ENCODE results near the gene CDYL2. TPM values are rescaled to one million over a fixed set of nuclear protein-coding genes. Genes with fewer than 3 reads are reported as not detected.
A peak's percentile ranks its signal among the peaks of the same experiment; 100 is the strongest.

Gene CDYL2
- 5.8 TPM for polyA plus RNA-seq (2012; ENCODE audit: missing spikeins)

GRCh38 chr16:80804526-80805383, at the start of gene CDYL2:
Gene CDYL2 (minus strand): TSS chr16:80804598. CDS start chr16:80804173, 425 bp downstream.
- DNase-seq (ENCODE audit: insufficient read length): peak; percentile 70
- FAIRE-seq: no peak
- TF ChIP-seq POLR2AphosphoS5 (IDR thresholded peaks at IDR 0.05; ENCODE audit: low read depth, low read length) (no peak), TAF1 (IDR thresholded peaks at IDR 0.05; ENCODE audit: borderline replicate concordance, low read depth, low read length) (no peak), POLR2A (IDR thresholded peaks at IDR 0.05; ENCODE audit: low read depth, low read length) (no peak; the same call in 1 of the 2 replicates)

DNA sequence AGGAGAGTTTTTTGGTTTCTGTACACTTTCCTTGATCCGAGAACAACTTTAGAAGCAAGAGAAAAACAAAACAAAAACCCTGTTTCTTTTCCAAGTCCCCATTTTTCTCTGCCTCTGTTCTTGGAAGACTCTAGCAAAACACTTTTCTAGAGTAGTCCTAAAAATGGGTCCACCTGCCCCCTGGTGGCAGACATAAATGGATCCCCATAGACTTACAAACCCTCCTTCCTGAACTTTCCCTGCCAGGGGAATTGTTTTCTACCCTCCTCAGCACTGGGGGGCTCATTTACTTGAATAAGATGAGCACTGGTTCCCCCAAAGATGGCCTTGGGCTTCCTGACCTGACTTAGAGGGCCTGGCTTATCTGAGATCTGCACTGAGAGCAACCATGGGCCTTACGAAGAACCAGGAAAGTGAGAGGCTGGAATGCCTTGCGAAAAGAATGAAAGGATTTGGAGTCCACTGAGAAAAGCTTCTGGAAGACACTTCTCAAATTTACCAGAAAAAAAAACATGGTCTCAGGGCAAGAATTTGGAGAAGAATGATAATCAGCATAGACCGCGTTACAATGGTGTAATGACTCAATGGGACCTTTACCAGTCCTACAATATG, 48.0 kb upstream of the CDYL2 start:
- FAIRE-seq: peak; percentile 48
- TF ChIP-seq POLR2AphosphoS5 (IDR thresholded peaks at IDR 0.05; ENCODE audit: low read depth, low read length) (no peak), POLR2A (IDR thresholded peaks at IDR 0.05; ENCODE audit: low read depth, low read length) (no peak), TAF1 (IDR thresholded peaks at IDR 0.05; ENCODE audit: borderline replicate concordance, low read depth, low read length) (no peak)

GRCh38 chr16:80851831-80852230, 47.4 kb upstream of the CDYL2 start:
- no peak for FAIRE-seq
- no peak for TF ChIP-seq POLR2A (IDR thresholded peaks at IDR 0.05; ENCODE audit: low read depth, low read length)
- no peak for TF ChIP-seq TAF1 (IDR thresholded peaks at IDR 0.05; ENCODE audit: borderline replicate concordance, low read depth, low read length)
- TF ChIP-seq POLR2AphosphoS5 (IDR thresholded peaks at IDR 0.05; ENCODE audit: low read depth, low read length): no peak
- DNase-seq (ENCODE audit: insufficient read length): no peak

More for the DNA sequence above, 48.0 kb upstream of the CDYL2 start:
- no peak for DNase-seq (ENCODE audit: insufficient read length)

DNA sequence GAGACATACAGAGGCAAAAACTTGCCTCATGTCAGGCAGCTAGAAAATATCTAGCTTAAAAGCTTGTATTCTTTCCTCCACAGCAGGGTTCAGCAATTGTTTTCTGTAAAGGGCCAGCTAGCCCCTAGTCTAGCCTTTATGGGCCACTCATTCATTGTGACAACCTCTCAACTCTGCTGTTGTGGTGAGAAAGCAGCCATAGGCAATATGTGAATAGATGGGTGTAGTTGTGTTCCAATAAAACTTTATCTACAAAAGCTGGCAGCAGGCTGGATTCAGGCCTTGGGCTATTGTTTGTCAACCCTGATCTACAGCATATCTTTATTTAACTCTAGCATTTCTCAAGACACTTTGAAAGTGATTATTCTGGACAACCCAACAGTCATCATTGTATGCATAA, 46.4 kb upstream of the CDYL2 start:
- no peak for DNase-seq (ENCODE audit: insufficient read length)
- TF ChIP-seq POLR2AphosphoS5 (IDR thresholded peaks at IDR 0.05; ENCODE audit: low read depth, low read length) (no peak), TAF1 (IDR thresholded peaks at IDR 0.05; ENCODE audit: borderline replicate concordance, low read depth, low read length) (no peak), POLR2A (IDR thresholded peaks at IDR 0.05; ENCODE audit: low read depth, low read length) (no peak)
- FAIRE-seq: no peak

- DNase-seq (ENCODE audit: insufficient read length): no peak
- peak; percentile 36 for FAIRE-seq
- no peak for TF ChIP-seq POLR2AphosphoS5 (IDR thresholded peaks at IDR 0.05; ENCODE audit: low read depth, low read length)
- no peak for TF ChIP-seq POLR2A (IDR thresholded peaks at IDR 0.05; ENCODE audit: low read depth, low read length)
- no peak for TF ChIP-seq TAF1 (IDR thresholded peaks at IDR 0.05; ENCODE audit: borderline replicate concordance, low read depth, low read length)
These were observed 44.5 kb upstream of the CDYL2 start for GRCh38 chr16:80848862-80849261.

GRCh38 chr16:80846680-80847079, 42.3 kb upstream of the CDYL2 start:
- FAIRE-seq: no peak
- no peak for DNase-seq (ENCODE audit: insufficient read length)
- TF ChIP-seq POLR2A (IDR thresholded peaks at IDR 0.05; ENCODE audit: low read depth, low read length) (no peak), TAF1 (IDR thresholded peaks at IDR 0.05; ENCODE audit: borderline replicate concordance, low read depth, low read length) (no peak), POLR2AphosphoS5 (IDR thresholded peaks at IDR 0.05; ENCODE audit: low read depth, low read length) (no peak)

GRCh38 chr16:80846275-80846674, 41.9 kb upstream of the CDYL2 start:
- FAIRE-seq (no peak), DNase-seq (ENCODE audit: insufficient read length) (no peak)
- TF ChIP-seq TAF1 (IDR thresholded peaks at IDR 0.05; ENCODE audit: borderline replicate concordance, low read depth, low read length) (no peak), POLR2A (IDR thresholded peaks at IDR 0.05; ENCODE audit: low read depth, low read length) (no peak)

DNA sequence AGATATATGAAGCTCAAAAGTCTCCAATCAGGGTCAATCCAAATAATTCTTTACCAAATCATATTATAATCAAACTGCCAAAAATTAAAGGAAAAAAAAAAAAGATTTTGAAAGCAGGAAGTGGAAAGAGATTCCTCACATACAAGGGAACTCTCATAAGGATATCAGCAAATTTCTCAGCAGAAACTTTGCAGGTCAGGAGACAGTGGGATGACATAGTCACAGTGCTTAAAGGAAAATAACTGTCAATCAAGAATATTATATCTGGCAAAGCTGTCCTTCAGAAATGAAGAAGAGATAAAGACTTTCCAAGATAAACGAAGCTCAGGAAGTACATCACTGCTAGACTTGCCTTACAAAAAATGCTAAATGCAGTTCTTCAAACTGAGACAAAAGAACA, 40.0 kb upstream of the CDYL2 start:
- FAIRE-seq (no peak), DNase-seq (ENCODE audit: insufficient read length) (no peak)
- TF ChIP-seq TAF1 (IDR thresholded peaks at IDR 0.05; ENCODE audit: borderline replicate concordance, low read depth, low read length) (no peak), POLR2A (IDR thresholded peaks at IDR 0.05; ENCODE audit: low read depth, low read length) (no peak), POLR2AphosphoS5 (IDR thresholded peaks at IDR 0.05; ENCODE audit: low read depth, low read length) (no peak)

DNA sequence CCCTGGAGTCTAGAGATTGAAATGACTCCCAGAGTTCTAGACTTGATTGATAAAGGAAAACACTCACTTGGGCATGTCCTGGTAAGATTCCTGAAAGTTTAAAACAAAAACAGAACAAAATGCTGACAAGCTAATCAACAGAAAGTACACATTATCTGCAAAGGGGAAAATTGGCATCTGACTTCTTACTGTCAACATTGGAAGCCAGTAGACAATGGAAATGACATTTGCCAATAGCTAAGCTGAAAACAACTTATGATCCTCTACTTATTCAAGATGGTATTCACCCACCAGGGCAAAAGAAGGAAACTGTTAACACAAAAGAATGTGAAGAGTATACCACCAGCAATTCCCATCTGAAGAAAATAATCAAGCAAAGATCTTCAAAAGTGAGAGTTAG, 36.8 kb upstream of the CDYL2 start:
- FAIRE-seq (no peak), DNase-seq (ENCODE audit: insufficient read length) (no peak)
- TF ChIP-seq TAF1 (IDR thresholded peaks at IDR 0.05; ENCODE audit: borderline replicate concordance, low read depth, low read length) (no peak), POLR2AphosphoS5 (IDR thresholded peaks at IDR 0.05; ENCODE audit: low read depth, low read length) (no peak), POLR2A (IDR thresholded peaks at IDR 0.05; ENCODE audit: low read depth, low read length) (no peak)

DNA sequence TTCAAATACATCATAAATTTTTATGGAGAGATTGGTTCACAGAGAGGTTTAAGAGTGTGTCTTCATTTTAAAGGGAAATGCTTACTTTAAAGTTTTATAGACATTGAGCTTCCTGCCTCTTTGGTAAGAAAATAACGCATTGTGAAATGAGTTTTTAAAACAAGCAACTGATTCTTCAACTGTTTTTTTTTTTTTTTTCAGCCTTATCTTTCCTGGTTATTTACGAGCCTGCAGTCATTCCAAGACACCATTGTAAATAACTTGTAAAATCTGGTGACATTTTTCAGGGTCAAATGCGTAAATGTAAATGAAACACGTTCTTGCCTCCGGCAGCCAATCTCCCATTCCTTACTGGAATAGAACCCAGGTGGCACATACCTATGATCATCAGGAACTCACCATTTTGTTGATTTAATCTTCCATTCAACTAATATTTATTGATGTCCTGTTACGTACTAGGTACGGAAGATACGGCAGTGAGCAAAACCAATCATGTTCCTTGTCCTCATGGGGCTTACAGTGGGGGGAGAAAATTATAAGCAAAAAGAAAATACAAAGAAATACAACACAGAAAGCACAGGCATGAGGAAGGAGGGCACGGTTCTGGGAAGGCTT, 33.2 kb upstream of the CDYL2 start:
- no peak for TF ChIP-seq POLR2A (IDR thresholded peaks at IDR 0.05; ENCODE audit: low read depth, low read length)
- TF ChIP-seq TAF1 (IDR thresholded peaks at IDR 0.05; ENCODE audit: borderline replicate concordance, low read depth, low read length): no peak
- TF ChIP-seq POLR2AphosphoS5 (IDR thresholded peaks at IDR 0.05; ENCODE audit: low read depth, low read length): no peak
- FAIRE-seq (no peak), DNase-seq (ENCODE audit: insufficient read length) (no peak)

GRCh38 chr16:80836846-80837245, 32.4 kb upstream of the CDYL2 start:
- no peak for FAIRE-seq
- TF ChIP-seq TAF1 (IDR thresholded peaks at IDR 0.05; ENCODE audit: borderline replicate concordance, low read depth, low read length) (no peak), POLR2A (IDR thresholded peaks at IDR 0.05; ENCODE audit: low read depth, low read length) (no peak), POLR2AphosphoS5 (IDR thresholded peaks at IDR 0.05; ENCODE audit: low read depth, low read length) (no peak)
- DNase-seq (ENCODE audit: insufficient read length): no peak
